Activated CD8-positive, alpha-beta memory T cell treated with anti-CD3 and anti-CD28 coated beads, Interleukin-2, amount 50 U/mL, for 48 hours (primary cell): ENCODE results near the gene TBC1D22A.
"Not testable (repeated sequence)": the region's sequence is repeated elsewhere in the genome, so short reads cannot be mapped to it uniquely, and the experiment has no call there.

Experiments
- DNase-seq: peaks from one replicate; pipeline ENCODE4 v3.0.0-alpha.2; 2020

The TBC1D22A gene, protein sequence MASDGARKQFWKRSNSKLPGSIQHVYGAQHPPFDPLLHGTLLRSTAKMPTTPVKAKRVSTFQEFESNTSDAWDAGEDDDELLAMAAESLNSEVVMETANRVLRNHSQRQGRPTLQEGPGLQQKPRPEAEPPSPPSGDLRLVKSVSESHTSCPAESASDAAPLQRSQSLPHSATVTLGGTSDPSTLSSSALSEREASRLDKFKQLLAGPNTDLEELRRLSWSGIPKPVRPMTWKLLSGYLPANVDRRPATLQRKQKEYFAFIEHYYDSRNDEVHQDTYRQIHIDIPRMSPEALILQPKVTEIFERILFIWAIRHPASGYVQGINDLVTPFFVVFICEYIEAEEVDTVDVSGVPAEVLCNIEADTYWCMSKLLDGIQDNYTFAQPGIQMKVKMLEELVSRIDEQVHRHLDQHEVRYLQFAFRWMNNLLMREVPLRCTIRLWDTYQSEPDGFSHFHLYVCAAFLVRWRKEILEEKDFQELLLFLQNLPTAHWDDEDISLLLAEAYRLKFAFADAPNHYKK

DNA sequence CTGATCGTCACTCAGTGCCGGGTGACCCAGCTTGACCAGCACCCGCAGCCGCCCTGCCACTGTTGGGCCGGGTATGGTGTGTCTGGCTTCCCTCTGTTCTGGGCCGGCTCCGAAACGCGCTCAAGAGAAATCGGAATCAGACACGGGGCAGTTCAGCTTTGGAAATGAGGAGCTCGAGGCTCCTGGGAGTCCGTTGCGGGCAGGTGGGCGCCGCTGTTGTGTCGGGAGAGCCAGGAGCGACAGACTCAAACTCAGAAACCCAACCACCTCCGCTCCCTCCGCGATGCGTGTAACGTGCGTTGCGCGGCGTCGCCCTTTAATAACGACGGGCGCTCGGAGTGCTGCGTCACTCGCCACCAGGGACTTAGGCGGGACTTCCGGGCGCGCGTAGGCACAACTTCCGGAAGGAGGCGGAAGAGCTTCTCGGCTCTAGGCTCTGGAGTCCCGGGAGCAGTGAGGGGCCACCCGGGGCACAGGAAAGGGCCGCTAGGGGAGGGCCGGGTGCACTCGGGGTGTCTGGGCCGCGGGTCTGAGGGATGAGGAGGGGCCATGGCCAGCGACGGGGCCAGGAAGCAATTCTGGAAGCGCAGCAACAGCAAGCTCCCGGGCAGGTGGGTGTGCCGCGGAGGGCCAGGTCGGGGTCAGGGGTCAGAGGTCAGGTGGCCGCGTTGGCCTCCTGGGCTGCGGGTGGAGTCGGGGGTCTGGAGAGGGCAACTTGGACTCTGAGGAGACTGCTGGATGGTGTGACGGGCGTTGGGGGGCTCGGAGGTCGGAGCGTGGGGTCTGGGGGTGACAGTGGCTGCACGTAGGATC, at the start of gene TBC1D22A:
Gene TBC1D22A (plus strand): TSS at position 413 of the 813 bp plus-strand sequence. CDS start 137 bp downstream, at position 550.
- peak; percentile 96 for DNase-seq

DNA sequence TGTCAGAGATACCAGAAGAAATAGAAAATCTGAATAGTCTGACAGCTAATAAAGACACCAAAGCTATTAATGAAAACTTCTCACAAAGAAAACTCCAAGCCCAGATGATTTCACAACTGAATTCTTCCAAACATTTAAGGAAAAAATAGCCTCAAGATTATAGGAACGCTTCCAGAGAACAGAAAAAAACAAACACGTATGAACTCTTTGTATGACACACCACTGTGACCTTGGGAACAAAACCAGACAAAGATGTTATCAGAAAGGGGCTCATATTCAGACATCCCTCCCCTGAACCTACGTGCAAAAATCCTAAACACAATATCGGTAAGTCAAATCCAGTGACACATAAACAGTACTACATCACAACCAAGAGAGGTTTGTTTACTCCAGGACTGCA, 47.9 kb upstream of the TBC1D22A start:
- DNase-seq: no peak

DNA sequence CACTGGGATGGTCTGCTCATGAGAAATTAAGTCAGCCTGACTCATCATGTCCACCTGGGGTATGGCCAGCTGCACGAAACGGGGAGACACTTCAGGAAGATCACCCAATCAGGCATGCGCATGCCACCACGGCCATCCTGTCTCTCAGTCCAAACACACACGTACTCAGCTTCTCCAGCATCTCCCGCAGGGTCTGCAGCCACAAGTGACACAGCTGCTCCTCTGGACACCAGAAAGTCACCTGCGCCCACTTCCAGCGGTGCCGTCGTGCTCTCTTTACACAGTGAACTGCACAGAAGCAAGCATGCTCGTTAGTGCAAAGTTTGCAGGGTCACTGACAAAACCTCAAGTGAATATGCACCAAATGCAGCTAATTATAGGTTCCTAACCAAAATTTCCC, 42.5 kb upstream of the TBC1D22A start:
- no peak for DNase-seq

- no peak for DNase-seq
Measured at GRCh38 chr22:46721501-46722085, 40.9 kb upstream of the TBC1D22A start.

DNA sequence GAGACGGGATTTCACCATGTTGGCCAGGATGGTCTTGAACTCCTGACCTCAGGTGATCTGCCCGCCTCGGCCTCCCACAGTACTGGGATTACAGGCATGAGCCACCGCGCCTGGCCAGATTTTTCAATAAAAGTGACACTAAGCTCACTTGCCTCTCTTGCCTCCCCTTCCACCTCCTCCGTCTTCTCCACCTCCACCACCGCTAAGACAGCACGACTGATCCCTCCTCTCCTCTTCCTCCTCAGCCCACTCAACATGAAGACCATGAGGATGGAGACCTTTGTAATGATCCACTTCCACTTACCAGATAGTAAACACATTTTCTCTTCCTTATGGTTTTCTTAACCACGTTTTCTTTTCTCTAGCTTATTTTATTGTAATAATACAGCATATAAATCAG, 38.6 kb upstream of the TBC1D22A start:
- DNase-seq: no peak

DNA sequence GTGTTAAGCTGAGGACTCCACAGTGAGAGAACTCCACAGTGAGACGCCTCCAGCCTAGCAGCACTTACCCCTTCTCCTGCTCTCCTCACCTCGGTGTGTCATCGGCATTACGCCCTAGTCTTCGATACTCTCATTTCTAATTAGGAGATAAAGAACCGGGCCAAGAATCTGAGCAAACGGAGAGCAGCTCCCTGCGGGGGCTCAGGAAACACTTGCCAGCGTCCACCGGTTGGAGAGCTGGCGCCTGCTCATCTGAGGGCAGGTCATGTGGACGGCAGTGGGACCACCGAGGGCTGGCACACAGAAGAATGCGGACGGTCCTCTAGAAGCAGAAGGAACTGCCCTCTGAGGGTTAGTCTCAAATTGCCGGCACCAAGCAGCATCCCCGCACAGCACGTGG, 37.4 kb upstream of the TBC1D22A start:
- no peak for DNase-seq

DNA sequence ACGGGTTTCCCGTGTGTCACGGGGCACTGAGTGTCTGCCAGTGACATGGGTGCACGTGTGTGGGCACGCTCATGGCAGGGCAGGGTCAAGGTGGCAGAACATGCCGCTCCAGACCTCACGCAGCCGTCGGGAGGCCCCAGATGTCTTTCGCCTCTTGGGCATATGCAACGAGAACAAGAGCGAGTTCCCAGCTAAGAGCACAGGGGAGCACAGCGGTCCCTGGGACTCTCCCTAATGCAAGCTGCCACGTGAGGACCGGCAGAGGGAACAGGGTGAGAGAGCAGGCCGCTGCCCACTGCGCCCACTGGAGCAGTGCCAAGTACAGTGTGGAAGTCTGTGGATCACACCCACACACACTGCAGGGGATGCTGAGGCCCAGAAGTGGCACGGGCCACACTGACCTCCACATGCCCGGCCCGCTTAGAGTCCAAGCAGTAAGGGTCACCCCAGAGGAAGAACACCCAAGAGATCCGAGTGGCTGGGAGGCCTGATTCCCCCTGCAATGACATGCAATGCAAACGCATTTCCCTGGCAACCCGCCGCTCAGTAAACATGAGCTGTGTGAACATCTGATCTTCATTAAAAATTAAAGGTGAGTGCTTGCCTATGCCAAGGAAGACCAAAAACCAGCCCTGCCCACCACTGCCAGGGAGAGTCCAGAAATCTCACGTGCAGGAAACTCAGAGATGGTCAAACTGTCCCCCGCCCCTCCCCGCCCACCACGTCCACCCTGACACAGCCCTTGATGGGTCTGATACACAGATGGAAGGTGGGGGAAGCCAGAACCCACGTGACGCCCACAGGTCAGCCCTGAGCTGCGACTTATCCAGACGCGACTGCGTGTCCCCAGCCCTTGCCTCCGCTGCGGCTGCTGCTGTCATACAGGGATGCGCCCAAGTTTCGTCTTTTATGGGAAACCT, 36.1 kb upstream of the TBC1D22A start:
- DNase-seq: no peak

- no peak for DNase-seq
Measured at GRCh38 chr22:46726986-46727317, 35.5 kb upstream of the TBC1D22A start.

- no peak for DNase-seq
Measured at GRCh38 chr22:46727813-46728364, 34.6 kb upstream of the TBC1D22A start.

DNA sequence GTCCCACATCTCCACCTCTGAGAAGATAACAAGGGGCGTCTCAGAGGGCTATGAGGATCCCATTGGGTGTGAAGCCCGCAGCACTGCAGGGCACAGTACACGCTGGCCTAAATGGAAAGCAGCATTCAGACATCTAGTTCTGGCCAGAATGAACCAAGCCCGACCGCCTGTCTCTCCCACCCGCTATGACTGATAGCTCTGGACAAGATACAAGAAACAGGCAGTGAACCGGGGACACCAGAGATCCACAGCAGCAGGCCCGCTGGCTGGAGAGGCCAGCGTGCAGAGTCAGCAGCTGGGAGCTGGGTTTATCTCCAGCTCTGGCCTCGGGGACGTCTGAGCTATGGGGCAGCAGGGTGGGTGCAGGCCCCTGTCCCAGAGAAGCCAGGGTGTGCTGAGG, 34.0 kb upstream of the TBC1D22A start:
- no peak for DNase-seq

DNA sequence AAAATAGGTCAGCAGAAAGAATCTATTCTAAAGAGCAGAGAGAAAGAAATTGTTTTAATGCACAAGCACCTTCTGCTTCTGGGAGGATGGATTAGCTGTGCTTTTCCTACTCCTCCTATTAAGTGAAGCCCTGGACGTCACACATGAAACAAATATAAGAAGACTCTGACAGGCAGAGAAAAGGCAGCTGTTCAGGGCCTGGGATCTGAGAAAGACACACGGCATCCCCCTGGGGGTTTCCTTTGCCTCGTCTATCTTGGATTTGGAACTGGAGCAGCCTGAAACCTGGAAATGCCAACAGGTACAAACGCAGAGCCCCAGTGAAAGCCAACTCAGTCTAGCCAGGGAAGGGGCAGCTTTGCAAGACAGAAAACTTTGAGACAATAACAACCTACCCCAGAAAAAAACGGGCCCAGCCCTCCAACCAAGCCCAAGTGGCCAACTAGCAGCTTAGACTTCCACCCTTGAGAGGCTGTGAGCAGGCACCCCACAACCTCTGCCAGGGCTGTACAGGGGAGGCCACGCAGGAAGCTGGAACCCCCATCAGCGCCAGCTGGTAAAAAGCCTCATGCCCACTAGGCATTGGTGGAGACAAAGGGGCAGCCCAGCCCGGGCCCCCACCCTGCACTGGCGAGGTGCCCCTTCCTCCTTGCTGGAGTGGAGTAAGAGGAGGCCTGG, 31.7 kb upstream of the TBC1D22A start:
- no peak for DNase-seq

DNA sequence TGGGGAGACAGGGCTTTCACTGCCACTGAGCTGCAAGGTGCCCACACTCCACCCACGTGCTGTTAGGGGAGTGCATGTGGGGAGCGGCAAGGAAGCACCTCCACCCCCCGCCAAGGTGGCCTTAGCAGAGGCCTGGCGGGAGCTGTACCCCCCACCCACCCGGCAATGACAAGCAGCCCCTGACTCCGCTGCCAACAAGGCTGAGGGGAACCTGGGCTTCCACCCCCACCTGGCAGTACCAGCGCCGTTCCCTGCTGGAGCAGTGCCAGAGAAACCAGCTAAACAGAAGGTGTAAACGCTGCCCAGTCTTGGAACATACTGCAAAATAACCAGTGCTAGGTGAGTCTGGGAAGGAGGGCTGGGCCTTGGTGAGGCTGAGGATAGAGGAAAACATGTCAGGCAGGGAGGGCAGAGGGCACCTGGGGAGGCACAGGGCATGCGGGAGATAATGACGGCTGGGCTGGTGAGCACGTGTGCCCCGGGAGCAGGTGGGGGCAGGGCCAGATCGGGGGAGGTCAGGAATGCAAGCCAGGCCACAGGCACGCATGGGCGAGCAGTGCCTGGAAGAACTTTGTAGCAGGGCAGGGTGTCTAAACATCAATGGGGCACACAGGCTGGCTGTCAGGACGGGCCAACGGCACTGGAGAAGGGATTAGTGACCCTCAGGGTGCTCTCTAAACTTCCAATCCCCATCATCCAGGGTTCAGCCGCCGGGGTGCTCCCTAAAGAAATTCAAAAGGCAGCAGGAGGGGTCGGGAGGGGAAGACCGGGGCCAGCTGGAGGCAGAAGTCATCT, 31.0 kb upstream of the TBC1D22A start:
- no peak for DNase-seq

GRCh38 chr22:46732041-46732379, 30.4 kb upstream of the TBC1D22A start:
- DNase-seq: no peak

- DNase-seq: no peak
Measured at GRCh38 chr22:46732513-46732912, 29.9 kb upstream of the TBC1D22A start.

GRCh38 chr22:46734213-46734722, 28.2 kb upstream of the TBC1D22A start:
- not testable (repeated sequence) for DNase-seq

DNA sequence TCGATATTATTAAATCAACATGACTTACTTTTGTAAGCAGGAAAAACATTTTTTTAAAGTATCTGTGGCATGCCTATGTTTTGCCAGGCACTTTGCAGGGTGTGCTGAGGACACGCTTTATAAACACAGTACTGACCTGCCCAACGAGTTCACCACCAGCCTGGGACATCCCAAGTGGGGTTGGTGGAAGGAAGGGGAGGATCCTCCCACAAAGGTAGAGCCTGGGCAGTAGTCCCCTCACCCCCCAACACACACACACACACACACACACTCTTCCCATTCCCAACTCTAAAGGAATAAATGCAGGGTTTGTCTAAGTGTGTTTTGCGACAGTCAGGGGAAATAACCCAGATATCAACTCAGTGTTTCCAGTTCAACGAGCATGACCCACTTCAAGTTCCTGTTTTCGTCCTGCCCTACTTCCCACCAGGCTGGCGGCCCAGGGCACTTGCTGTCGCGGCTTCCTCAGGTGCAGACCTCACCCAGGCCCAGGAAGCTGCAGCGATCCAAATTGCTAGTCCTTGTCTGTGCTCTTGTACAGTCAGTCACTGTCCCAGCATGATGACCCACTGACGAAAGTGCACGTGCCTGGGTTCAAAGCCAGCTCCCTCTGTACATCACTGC, 27.5 kb upstream of the TBC1D22A start:
- DNase-seq: peak; percentile 71

DNA sequence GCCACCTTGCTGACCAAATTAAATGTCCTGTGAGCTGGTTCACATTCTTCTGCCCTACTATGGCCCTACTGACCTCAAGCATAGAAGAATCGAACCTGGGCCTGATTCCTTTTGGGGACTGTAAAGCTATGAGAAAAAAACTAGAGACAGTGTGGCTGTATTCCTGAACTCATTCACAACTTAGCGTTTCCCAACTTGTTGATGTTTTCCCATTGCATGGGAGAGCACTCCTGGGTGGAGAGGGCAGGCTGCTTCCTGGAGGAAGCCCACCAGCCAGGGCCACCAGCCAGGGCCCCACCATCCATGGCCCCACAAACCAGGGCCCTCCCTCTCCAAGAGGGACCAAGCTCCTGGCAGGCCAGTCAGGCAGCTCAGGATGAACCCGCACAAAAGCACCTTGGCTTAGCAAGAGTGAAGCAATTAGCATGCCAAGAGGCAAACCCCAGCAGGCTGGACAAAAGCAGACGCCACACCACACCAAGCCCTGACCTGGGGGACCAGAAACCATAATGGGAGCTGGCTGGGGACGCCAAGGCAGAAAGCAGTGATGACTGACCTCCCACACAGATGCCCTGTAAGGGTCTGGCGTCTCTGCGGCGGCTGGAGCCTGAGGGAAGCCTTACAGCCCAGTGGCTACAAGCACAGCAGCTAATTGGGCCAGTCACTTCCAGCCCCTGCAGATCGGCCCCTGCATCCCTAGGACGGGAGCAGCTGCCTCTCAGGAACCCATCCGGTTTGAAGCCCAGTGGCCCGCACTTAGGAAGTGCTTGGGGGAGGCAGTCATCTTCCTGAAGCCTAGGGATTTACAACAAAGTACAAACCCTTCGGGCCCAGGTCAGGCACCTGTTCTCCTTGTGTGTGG, 26.5 kb upstream of the TBC1D22A start:
- DNase-seq: no peak

DNA sequence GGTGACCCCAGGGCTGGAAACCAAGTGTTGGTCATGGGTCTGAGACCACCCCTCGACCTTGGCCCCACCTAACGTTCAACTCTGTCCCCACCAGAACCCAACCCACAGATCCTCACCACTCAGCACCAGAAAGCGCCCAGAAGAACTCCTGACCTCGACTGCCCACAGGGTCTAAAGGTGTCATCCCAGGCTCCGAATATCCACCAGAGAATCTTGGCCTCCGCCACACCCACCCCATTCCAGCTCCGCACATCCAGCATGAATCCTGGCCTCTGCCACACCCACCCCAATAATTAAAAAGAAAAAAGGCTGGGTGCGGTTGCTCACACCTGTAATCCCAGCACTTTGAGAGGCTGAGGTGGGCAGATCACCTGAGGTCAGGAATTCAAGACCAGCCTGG, 25.7 kb upstream of the TBC1D22A start:
- no peak for DNase-seq
